ENCODE measurements around the gene GTSF1L. TPM values are rescaled to one million over a fixed set of nuclear protein-coding genes. Genes with fewer than 3 reads are reported as not detected.
"Not testable (repeated sequence)": the region's sequence is repeated elsewhere in the genome, so short reads cannot be mapped to it uniquely, and the experiment has no call there.

Gene GTSF1L
- polyA plus RNA-seq, 2 donors = not detected

GRCh38 chr20:43761386-43762340 lies 34.9 kb upstream of the GTSF1L start:
- H3K9me3 ChIP-seq (ENCODE audit: control insufficient read depth in 2 of 2, insufficient read depth in 1 of 2, low read depth in 1 of 2, low read length in 1 of 2) = no peaks in the 10 kb centered on the region

GRCh38 chr20:43757888-43758287 lies 31.1 kb upstream of the GTSF1L start:
- H3K27ac ChIP-seq (ENCODE audit: low read depth in 2 of 2, low read length in 1 of 2); H3K4me1 ChIP-seq (ENCODE audit: control insufficient read depth in 2 of 2, insufficient read depth in 2 of 2, low read length in 1 of 2); H3K4me3 ChIP-seq (ENCODE audit: low read depth in 1 of 2, low read length in 2 of 2); H3K36me3 ChIP-seq (ENCODE audit: control insufficient read depth in 2 of 2, insufficient read depth in 2 of 2, low read length in 1 of 2); H3K9me3 ChIP-seq (ENCODE audit: control insufficient read depth in 2 of 2, insufficient read depth in 1 of 2, low read depth in 1 of 2, low read length in 1 of 2); H3K27me3 ChIP-seq (ENCODE audit: control insufficient read depth in 1 of 2, insufficient read depth in 2 of 2, low read length in 2 of 2): not testable (repeated sequence)
- WGBS, 2 donors = 82 to 84% methylated on average over 6 of the region's 6 CpGs

More at GRCh38 chr20:43761386-43762340, 34.9 kb upstream of the GTSF1L start:
- H3K4me3 ChIP-seq (ENCODE audit: low read depth in 1 of 2, low read length in 2 of 2) = no peak overlapping the region
- no peaks in the 10 kb centered on the region for H3K36me3 ChIP-seq (ENCODE audit: control insufficient read depth in 2 of 2, insufficient read depth in 2 of 2, low read length in 1 of 2)
- H3K27ac ChIP-seq (ENCODE audit: low read depth in 2 of 2, low read length in 1 of 2) = no peak overlapping the region
- no peaks in the 10 kb centered on the region for H3K4me1 ChIP-seq (ENCODE audit: control insufficient read depth in 2 of 2, insufficient read depth in 2 of 2, low read length in 1 of 2)
- 56 to 64% methylated on average over 15 of the region's 15 CpGs for WGBS, 2 donors
- H3K27me3 ChIP-seq (ENCODE audit: control insufficient read depth in 1 of 2, insufficient read depth in 2 of 2, low read length in 2 of 2) = no peaks in the 10 kb centered on the region

DNA sequence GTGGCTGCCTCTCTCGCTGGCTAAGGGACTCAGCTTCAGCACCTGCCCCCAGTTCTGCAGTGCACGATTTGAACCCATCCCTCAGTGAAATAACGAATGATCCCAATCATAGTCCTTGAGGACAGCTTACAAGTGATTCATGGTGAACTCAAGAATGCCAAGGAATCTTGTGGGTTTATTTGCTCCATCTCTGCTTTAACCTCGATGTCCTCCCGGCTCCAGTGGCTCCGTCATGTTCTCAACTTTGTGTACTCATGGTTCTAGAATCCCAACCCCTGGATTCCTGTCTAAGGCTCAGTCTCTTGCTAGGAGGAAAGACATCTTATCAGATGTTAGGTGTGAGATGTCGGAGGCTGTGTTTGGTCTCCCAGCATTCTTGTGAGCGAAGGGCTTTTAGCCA lies 29.0 kb upstream of the GTSF1L start:
- Histone ChIP-seq H3K36me3 (ENCODE audit: control insufficient read depth in 2 of 2, insufficient read depth in 2 of 2, low read length in 1 of 2) (no peaks in the 10 kb centered on the region), H3K27me3 (ENCODE audit: control insufficient read depth in 1 of 2, insufficient read depth in 2 of 2, low read length in 2 of 2) (no peaks in the 10 kb centered on the region), H3K27ac (ENCODE audit: low read depth in 2 of 2, low read length in 1 of 2) (no peak overlapping the region), H3K4me3 (ENCODE audit: low read depth in 1 of 2, low read length in 2 of 2) (no peak overlapping the region), H3K4me1 (ENCODE audit: control insufficient read depth in 2 of 2, insufficient read depth in 2 of 2, low read length in 1 of 2) (peaks cover 0 to 2% of the 10 kb centered on the region in 2 donors), H3K9me3 (ENCODE audit: control insufficient read depth in 2 of 2, insufficient read depth in 1 of 2, low read depth in 1 of 2, low read length in 1 of 2) (no peaks in the 10 kb centered on the region)
- WGBS, 2 donors = 88% methylated on average over 8 of the region's 8 CpGs

DNA sequence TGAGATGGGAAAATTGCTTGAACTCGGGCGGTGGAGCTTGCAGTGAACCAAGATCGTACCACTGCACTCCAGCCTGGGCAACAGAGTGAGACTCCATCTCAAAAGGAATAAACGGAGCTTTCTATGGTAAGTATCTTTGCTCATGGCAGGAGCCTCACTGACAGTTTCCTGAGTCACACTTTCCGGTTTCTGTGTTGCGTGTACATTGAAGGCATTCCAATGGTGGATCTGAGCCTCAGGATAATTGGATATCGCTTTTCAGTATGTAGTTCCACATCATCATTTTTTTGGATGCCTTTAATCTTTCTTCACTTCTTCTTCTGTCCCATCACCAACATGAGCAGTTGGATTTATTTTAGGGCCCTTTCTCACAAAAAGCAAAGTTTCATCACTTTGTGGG lies 28.6 kb upstream of the GTSF1L start:
- Histone ChIP-seq H3K27ac (ENCODE audit: low read depth in 2 of 2, low read length in 1 of 2) (no peak overlapping the region), H3K36me3 (ENCODE audit: control insufficient read depth in 2 of 2, insufficient read depth in 2 of 2, low read length in 1 of 2) (no peaks in the 10 kb centered on the region), H3K4me1 (ENCODE audit: control insufficient read depth in 2 of 2, insufficient read depth in 2 of 2, low read length in 1 of 2) (peaks cover 0 to 2% of the 10 kb centered on the region in 2 donors), H3K27me3 (ENCODE audit: control insufficient read depth in 1 of 2, insufficient read depth in 2 of 2, low read length in 2 of 2) (no peaks in the 10 kb centered on the region), H3K9me3 (ENCODE audit: control insufficient read depth in 2 of 2, insufficient read depth in 1 of 2, low read depth in 1 of 2, low read length in 1 of 2) (no peaks in the 10 kb centered on the region), H3K4me3 (ENCODE audit: low read depth in 1 of 2, low read length in 2 of 2) (no peak overlapping the region)
- 81 to 84% methylated on average over 7 of the region's 7 CpGs for WGBS, 2 donors

- H3K27me3 ChIP-seq (ENCODE audit: control insufficient read depth in 1 of 2, insufficient read depth in 2 of 2, low read length in 2 of 2) = no peaks in the 10 kb centered on the region
- H3K4me1 ChIP-seq (ENCODE audit: control insufficient read depth in 2 of 2, insufficient read depth in 2 of 2, low read length in 1 of 2) = peaks cover 0 to 2% of the 10 kb centered on the region in 2 donors
- 70 to 76% methylated on average over 13 of the region's 13 CpGs for WGBS, 2 donors
- H3K36me3 ChIP-seq (ENCODE audit: control insufficient read depth in 2 of 2, insufficient read depth in 2 of 2, low read length in 1 of 2) = no peaks in the 10 kb centered on the region
- no peak overlapping the region for H3K4me3 ChIP-seq (ENCODE audit: low read depth in 1 of 2, low read length in 2 of 2)
- H3K9me3 ChIP-seq (ENCODE audit: control insufficient read depth in 2 of 2, insufficient read depth in 1 of 2, low read depth in 1 of 2, low read length in 1 of 2) = no peaks in the 10 kb centered on the region
- no peak overlapping the region for H3K27ac ChIP-seq (ENCODE audit: low read depth in 2 of 2, low read length in 1 of 2)
These were observed 25.9 kb upstream of the GTSF1L start for GRCh38 chr20:43752561-43753301.

DNA sequence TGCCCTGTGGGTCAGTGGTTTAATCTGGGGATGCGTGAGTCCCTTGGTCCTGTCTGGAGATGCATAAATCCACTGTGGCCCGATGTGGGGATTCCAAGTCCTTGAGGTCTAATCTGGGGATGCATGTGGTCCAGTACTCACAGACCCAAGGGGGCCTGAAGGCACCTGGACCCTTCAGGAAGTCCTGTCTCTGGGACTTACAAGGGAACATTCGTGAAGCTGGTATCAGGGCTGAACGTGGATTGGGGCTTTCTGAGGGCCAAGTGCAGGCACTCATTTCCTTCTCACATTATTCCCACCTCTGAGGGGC lies 25.2 kb upstream of the GTSF1L start:
- Histone ChIP-seq H3K4me1 (ENCODE audit: control insufficient read depth in 2 of 2, insufficient read depth in 2 of 2, low read length in 1 of 2) (peaks cover 0 to 2% of the 10 kb centered on the region in 2 donors), H3K9me3 (ENCODE audit: control insufficient read depth in 2 of 2, insufficient read depth in 1 of 2, low read depth in 1 of 2, low read length in 1 of 2) (no peaks in the 10 kb centered on the region), H3K4me3 (ENCODE audit: low read depth in 1 of 2, low read length in 2 of 2) (no peak overlapping the region), H3K36me3 (ENCODE audit: control insufficient read depth in 2 of 2, insufficient read depth in 2 of 2, low read length in 1 of 2) (no peaks in the 10 kb centered on the region), H3K27me3 (ENCODE audit: control insufficient read depth in 1 of 2, insufficient read depth in 2 of 2, low read length in 2 of 2) (no peaks in the 10 kb centered on the region), H3K27ac (ENCODE audit: low read depth in 2 of 2, low read length in 1 of 2) (peak overlapping the region; percentile 61)
- WGBS, 2 donors = 80 to 86% methylated on average over 4 of the region's 4 CpGs

DNA sequence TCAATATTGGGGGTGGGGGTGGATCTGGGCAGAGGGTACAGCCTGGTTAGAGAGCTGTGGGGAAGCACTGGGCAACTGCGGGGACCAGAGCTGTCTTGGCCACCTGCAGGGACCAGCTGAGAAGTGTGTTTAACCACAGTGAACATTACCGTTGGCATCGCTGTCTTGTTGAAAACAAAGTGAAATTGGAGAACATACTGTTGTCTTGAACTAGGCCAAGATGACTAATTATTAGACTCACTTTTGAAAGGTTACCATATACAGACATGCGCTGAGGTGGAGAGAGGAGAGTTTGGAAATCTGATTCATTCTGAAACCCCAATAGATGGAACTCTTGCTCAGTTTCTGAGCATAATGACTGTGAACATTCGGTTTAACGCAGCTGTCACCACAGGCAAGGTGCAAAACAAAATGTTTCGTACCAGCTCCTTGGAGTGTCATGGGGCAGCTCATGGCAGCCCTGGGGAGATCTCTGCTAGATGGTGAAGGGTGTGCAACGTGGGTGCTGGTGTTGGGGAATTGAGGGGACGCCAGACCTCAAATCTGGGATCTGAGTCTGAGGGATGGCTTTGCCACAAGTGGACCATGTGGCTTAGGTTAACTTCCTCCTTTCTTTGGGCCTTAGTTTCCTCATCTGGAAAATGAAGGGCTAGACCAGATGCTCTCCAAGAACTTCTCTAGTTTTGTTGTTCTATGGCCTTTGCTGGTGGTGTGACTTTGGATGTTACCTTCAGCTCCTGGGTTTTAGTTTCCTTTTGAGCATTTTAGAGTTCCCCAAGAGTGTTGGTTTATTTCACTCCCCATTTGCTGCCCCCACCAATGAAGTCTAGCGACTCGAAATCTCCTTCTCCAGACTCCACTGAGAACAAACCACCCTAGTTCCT lies 24.6 kb upstream of the GTSF1L start:
- no peaks in the 10 kb centered on the region for H3K36me3 ChIP-seq (ENCODE audit: control insufficient read depth in 2 of 2, insufficient read depth in 2 of 2, low read length in 1 of 2)
- H3K27me3 ChIP-seq (ENCODE audit: control insufficient read depth in 1 of 2, insufficient read depth in 2 of 2, low read length in 2 of 2) = no peaks in the 10 kb centered on the region
- H3K4me1 ChIP-seq (ENCODE audit: control insufficient read depth in 2 of 2, insufficient read depth in 2 of 2, low read length in 1 of 2) = peaks cover 0 to 2% of the 10 kb centered on the region in 2 donors
- H3K27ac ChIP-seq (ENCODE audit: low read depth in 2 of 2, low read length in 1 of 2) = peak overlapping the region; percentile 61 to 77
- WGBS, 2 donors = 64% methylated on average over 11 of the region's 11 CpGs
- no peaks in the 10 kb centered on the region for H3K9me3 ChIP-seq (ENCODE audit: control insufficient read depth in 2 of 2, insufficient read depth in 1 of 2, low read depth in 1 of 2, low read length in 1 of 2)
- H3K4me3 ChIP-seq (ENCODE audit: low read depth in 1 of 2, low read length in 2 of 2) = no peak overlapping the region

DNA sequence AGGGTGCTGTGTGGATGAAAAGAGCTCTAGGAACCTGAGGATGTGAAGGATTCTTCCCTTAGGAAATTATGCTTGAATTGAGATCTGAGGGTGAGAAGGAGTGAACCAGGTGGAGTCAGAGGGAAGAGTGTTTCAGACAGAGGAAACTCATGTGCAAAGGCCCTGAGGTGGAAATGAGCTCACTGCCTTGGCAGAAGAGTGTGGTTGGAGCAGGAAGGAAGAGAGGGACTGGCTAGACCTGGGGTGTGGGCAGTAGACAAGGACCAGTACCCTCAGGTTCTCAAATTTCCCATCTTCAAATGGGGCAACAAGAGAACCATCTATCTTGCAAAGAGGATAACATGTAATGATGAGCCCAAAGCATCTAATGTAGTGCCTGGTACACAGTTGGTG lies 24.0 kb upstream of the GTSF1L start:
- Histone ChIP-seq H3K36me3 (ENCODE audit: control insufficient read depth in 2 of 2, insufficient read depth in 2 of 2, low read length in 1 of 2) (no peaks in the 10 kb centered on the region), H3K4me1 (ENCODE audit: control insufficient read depth in 2 of 2, insufficient read depth in 2 of 2, low read length in 1 of 2) (peaks cover 0 to 2% of the 10 kb centered on the region in 2 donors), H3K27ac (ENCODE audit: low read depth in 2 of 2, low read length in 1 of 2) (peak overlapping the region; percentile 58 to 77), H3K27me3 (ENCODE audit: control insufficient read depth in 1 of 2, insufficient read depth in 2 of 2, low read length in 2 of 2) (no peaks in the 10 kb centered on the region), H3K4me3 (ENCODE audit: low read depth in 1 of 2, low read length in 2 of 2) (no peak overlapping the region), H3K9me3 (ENCODE audit: control insufficient read depth in 2 of 2, insufficient read depth in 1 of 2, low read depth in 1 of 2, low read length in 1 of 2) (no peaks in the 10 kb centered on the region)

DNA sequence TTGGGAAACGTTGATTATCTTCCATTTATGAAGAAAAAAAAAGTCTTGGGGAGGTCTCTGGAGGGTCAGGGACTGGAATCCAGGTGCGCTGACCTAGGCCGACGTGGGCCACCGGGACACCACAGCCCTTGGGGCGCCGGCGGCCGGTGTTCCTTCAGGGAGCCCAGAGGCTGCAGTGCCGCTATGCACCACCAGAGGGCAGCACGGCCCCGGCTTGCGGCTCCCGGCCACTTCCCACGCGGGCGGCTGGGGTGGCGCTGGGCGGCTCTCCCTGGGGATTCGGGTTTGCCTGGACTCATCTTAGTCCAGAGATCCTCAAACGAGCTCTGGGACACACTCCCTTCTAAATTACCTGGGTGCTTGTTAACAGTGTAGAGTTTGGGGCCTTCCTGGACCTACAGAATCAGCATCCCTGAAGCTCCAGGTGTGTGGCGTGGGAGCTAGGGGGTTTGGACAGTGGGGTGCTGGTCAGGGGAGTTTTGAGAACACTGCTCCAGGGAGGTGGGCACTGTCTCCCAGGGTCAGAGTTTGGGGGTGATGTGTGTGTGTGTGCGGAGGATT lies 23.0 kb upstream of the GTSF1L start:
- Histone ChIP-seq H3K27me3 (ENCODE audit: control insufficient read depth in 1 of 2, insufficient read depth in 2 of 2, low read length in 2 of 2) (no peaks in the 10 kb centered on the region), H3K36me3 (ENCODE audit: control insufficient read depth in 2 of 2, insufficient read depth in 2 of 2, low read length in 1 of 2) (no peaks in the 10 kb centered on the region), H3K27ac (ENCODE audit: low read depth in 2 of 2, low read length in 1 of 2) (peak overlapping the region in 1 of 2 donors; percentile 19), H3K4me3 (ENCODE audit: low read depth in 1 of 2, low read length in 2 of 2) (no peak overlapping the region), H3K9me3 (ENCODE audit: control insufficient read depth in 2 of 2, insufficient read depth in 1 of 2, low read depth in 1 of 2, low read length in 1 of 2) (no peaks in the 10 kb centered on the region), H3K4me1 (ENCODE audit: control insufficient read depth in 2 of 2, insufficient read depth in 2 of 2, low read length in 1 of 2) (peaks cover 0 to 2% of the 10 kb centered on the region in 2 donors)
- WGBS, 2 donors = 9% methylated on average over 21 to 23 of the region's 23 CpGs
